GM23338 (cell line): Measurements from ENCODE around the gene ZNF775. TPM values are rescaled to one million over a fixed set of nuclear protein-coding genes. Genes with fewer than 3 reads are reported as not detected.

Source experiments
- ATAC-seq: fragments of 200-7000 bp; cut with Tn5 transposase; 3 replicates; pipeline ENCODE4 v1.9.1; 2020
- DNase-seq: peaks from one replicate; pipeline ENCODE4 v3.0.0-alpha.2; 2015; ENCODE audit warnings: low spot score
- H2AFZ ChIP-seq: fragments of 200-600 bp; sonication (generic); 2 replicates; pipeline ENCODE4 v1.8.0; 2016; ENCODE audit warnings: antibody characterized with exemption, mild to moderate bottlenecking, moderate library complexity
- H3F3A ChIP-seq: fragments of 200-600 bp; sonication (generic); replicated peaks from 2 replicates; pipeline ENCODE4 v1.8.0; 2017; ENCODE audit warnings: antibody characterized with exemption, mixed run types, low read depth
- H3K27ac ChIP-seq: fragments of 200-600 bp; sonication (generic); 2 replicates; pipeline ENCODE4 v1.6.1; 2016; ENCODE audit warnings: low read depth
- H3K27me3 ChIP-seq: fragments of 200-600 bp; sonication (generic); 2 replicates; pipeline ENCODE4 v1.8.0; 2016; ENCODE audit warnings: mild to moderate bottlenecking, mixed run types, moderate library complexity; ENCODE audit not compliant: insufficient read depth
- H3K36me3 ChIP-seq: fragments of 200-600 bp; sonication (generic); 2 replicates; pipeline ENCODE4 v1.8.0; 2016; ENCODE audit warnings: mild to moderate bottlenecking; ENCODE audit not compliant: insufficient read depth
- H3K4me1 ChIP-seq: fragments of 200-600 bp; sonication (generic); 2 replicates; pipeline ENCODE4 v1.8.0; 2016; ENCODE audit warnings: mild to moderate bottlenecking, moderate library complexity; ENCODE audit not compliant: insufficient read depth
- H3K4me2 ChIP-seq: fragments of 200-600 bp; sonication (generic); 2 replicates; pipeline ENCODE4 v1.7.1; 2017; ENCODE audit warnings: mixed run types
- H3K4me3 ChIP-seq: fragments of 200-600 bp; sonication (generic); 2 replicates; pipeline ENCODE4 v1.6.1; 2016; ENCODE audit warnings: mixed run types
- H3K79me2 ChIP-seq: fragments of 200-600 bp; sonication (generic); replicated peaks from 2 replicates; pipeline ENCODE4 v1.8.0; 2017; ENCODE audit warnings: mild to moderate bottlenecking; ENCODE audit not compliant: insufficient read depth
- H3K9me2 ChIP-seq: fragments of 200-600 bp; sonication (generic); 2 replicates; pipeline ENCODE4 v1.8.0; 2017; ENCODE audit not compliant: insufficient read depth
- H4K20me1 ChIP-seq: fragments of 200-600 bp; sonication (generic); replicated peaks from 2 replicates; pipeline ENCODE4 v1.8.0; 2017; ENCODE audit warnings: mild to moderate bottlenecking; ENCODE audit not compliant: insufficient read depth
- H3K27ac Mint-ChIP-seq: 2 replicates; pipeline ENCODE4 v1.8.0; 2020; ENCODE audit warnings: inconsistent platforms, mild to moderate bottlenecking, moderate library complexity, mixed read lengths
- H3K27me3 Mint-ChIP-seq: 3 replicates; pipeline ENCODE4 v1.8.0; 2022; ENCODE audit warnings: low read depth, mild to moderate bottlenecking, moderate library complexity, mixed read lengths, inconsistent platforms; ENCODE audit not compliant: insufficient read depth, poor library complexity
- H3K36me3 Mint-ChIP-seq: 3 replicates; pipeline ENCODE4 v1.8.0; 2021; ENCODE audit warnings: low read depth, mild to moderate bottlenecking, inconsistent platforms, moderate library complexity, mixed read lengths
- H3K4me1 Mint-ChIP-seq: 3 replicates; pipeline ENCODE4 v1.8.0; 2020; ENCODE audit warnings: mild to moderate bottlenecking, inconsistent platforms, mixed read lengths
- H3K4me3 Mint-ChIP-seq: 3 replicates; pipeline ENCODE4 v1.8.0; 2021; ENCODE audit warnings: moderate library complexity, mild to moderate bottlenecking, inconsistent platforms, mixed read lengths
- H3K9me3 Mint-ChIP-seq: 3 replicates; pipeline ENCODE4 v1.8.0; 2020; ENCODE audit warnings: moderate library complexity, mild to moderate bottlenecking, inconsistent platforms, mixed read lengths
- CREB1 ChIP-seq: fragments of 250-450 bp; sonication (Bioruptor Pico); IDR thresholded peaks from 2 replicates; pipeline ENCODE4 v1.5.0; 2020; ENCODE audit warnings: low read depth, mild to moderate bottlenecking, moderate library complexity
- CTCF ChIP-seq, 2 experiments: fragments of 200-600 bp in 1 of 2; sonication (generic) in 1 of 2; conservative IDR thresholded peaks; 2 replicates each; pipeline versions ENCODE4 v1.5.1 to v1.6.1; 2016 to 2017; ENCODE audit warnings: antibody characterized with exemption in 2 of 2, low read depth in 2 of 2, mild to moderate bottlenecking in 2 of 2, moderate library complexity in 1 of 2
- ETS1 ChIP-seq: IDR thresholded peaks from 2 replicates; pipeline ENCODE4 v1.6.1; 2016; ENCODE audit warnings: antibody characterized with exemption
- EZH2 ChIP-seq: fragments of 200-600 bp; sonication (generic); IDR thresholded peaks from one replicate; pipeline ENCODE4 v1.8.0; 2017; ENCODE audit warnings: antibody characterized with exemption, mild to moderate bottlenecking, low read depth; ENCODE audit not compliant: unreplicated experiment
- EZH2phosphoT487 ChIP-seq: fragments of 200-600 bp; sonication (generic); IDR thresholded peaks from one replicate; pipeline ENCODE4 v1.8.1; 2018; ENCODE audit warnings: antibody characterized with exemption; ENCODE audit not compliant: unreplicated experiment
- JUNB ChIP-seq: IDR thresholded peaks from one replicate; pipeline ENCODE4 v1.6.1; 2016; ENCODE audit warnings: antibody characterized with exemption; ENCODE audit not compliant: unreplicated experiment
- NANOG ChIP-seq: IDR thresholded peaks from 2 replicates; pipeline ENCODE4 v1.6.1; 2016; ENCODE audit warnings: antibody characterized with exemption, borderline replicate concordance
- POLR2AphosphoS5 ChIP-seq: IDR thresholded peaks from 2 replicates; pipeline ENCODE4 v1.6.1; 2016; ENCODE audit warnings: antibody characterized with exemption, low read depth
- REST ChIP-seq: IDR thresholded peaks from one replicate; pipeline ENCODE4 v1.6.1; 2018; ENCODE audit warnings: antibody characterized with exemption; ENCODE audit not compliant: unreplicated experiment
- STAT1 ChIP-seq: IDR thresholded peaks from one replicate; pipeline ENCODE4 v1.6.1; 2016; ENCODE audit warnings: antibody characterized with exemption; ENCODE audit not compliant: unreplicated experiment
- ZNF114 ChIP-seq: fragments of 250-450 bp; sonication (Bioruptor Pico); IDR thresholded peaks from 2 replicates; pipeline ENCODE4 v1.5.0; 2020; ENCODE audit warnings: mild to moderate bottlenecking, moderate library complexity
- ZNF331 ChIP-seq: fragments of 250-450 bp; sonication (Bioruptor Pico); IDR thresholded peaks from 2 replicates; pipeline ENCODE4 v1.5.0; 2020; ENCODE audit warnings: low read depth, mild to moderate bottlenecking, moderate library complexity
- ZNF462 ChIP-seq: fragments of 250-450 bp; sonication (Bioruptor Pico); IDR thresholded peaks from 2 replicates; pipeline ENCODE4 v1.5.0; 2020; ENCODE audit warnings: mild to moderate bottlenecking, moderate library complexity
- polyA plus RNA-seq: library from polyadenylated mRNA; unstranded; fragments of >200 nt; fragmentation: Nextera tagmentation; extraction: Ambion mirVana; gene quantifications from 2 replicates; pipeline ENCODE4 v1.2.1, GENCODE V29; 2016
- total RNA-seq: library from RNA; depleted of rRNA; stranded (reverse); fragments of >200 nt; shearing (Covaris generic); gene quantifications from 2 replicates; pipeline ENCODE4 v1.2.3, GENCODE V29; 2014

Gene ZNF775
- total and polyA plus RNA-seq, 2 experiments from 2014 or later, result 4.5 to 38.2 TPM

GRCh38 chr7:150374026-150374425 lies 5.1 kb upstream of the ZNF775 start:
- H3K36me3 ChIP-seq, result 0 out of 2 replicates have a peak, but pooled peaks cover 3% of the 10 kb centered on the region
- H3K4me3 ChIP-seq, result no peak overlapping the region
- H3K79me2 ChIP-seq, result peaks cover 39% of the 10 kb centered on the region
- no peak overlapping the region for H2AFZ ChIP-seq
- peaks cover 30% of the 10 kb centered on the region for H3K27me3 Mint-ChIP-seq
- DNase-seq (no peak), ATAC-seq (no peak)
- peaks cover 50% of the 10 kb centered on the region for H3K4me1 ChIP-seq
- H3F3A ChIP-seq, result peaks cover 43% of the 10 kb centered on the region
- H3K27ac ChIP-seq, result peak overlapping the region; percentile 97; the same call in 1 of the 2 replicates
- H3K4me2 ChIP-seq, result peak overlapping the region; percentile 51; the same call in 1 of the 2 replicates
- H3K27me3 ChIP-seq, result no peaks in the 10 kb centered on the region
- H3K4me1 Mint-ChIP-seq, result peaks cover 69% of the 10 kb centered on the region
- H3K27ac Mint-ChIP-seq, result peak overlapping the region; percentile 20
- no peak for TF ChIP-seq NANOG
- no peak for TF ChIP-seq POLR2AphosphoS5
- TF ChIP-seq JUNB, result no peak
- no peak for TF ChIP-seq ZNF114 (CRISPR knock-in tag)
- TF ChIP-seq CTCF (conservative IDR thresholded peaks at IDR 0.05; ENCODE audit: low read depth in 2 of 2), result no peak
- TF ChIP-seq EZH2phosphoT487, result no peak
- TF ChIP-seq ZNF331 (CRISPR knock-in tag), result no peak
- no peak for TF ChIP-seq STAT1
- no peak for TF ChIP-seq ZNF462 (CRISPR knock-in tag)
- TF ChIP-seq CREB1 (CRISPR knock-in tag), result no peak
- no peak for TF ChIP-seq EZH2
- no peak for TF ChIP-seq REST
- no peak for TF ChIP-seq ETS1
- H3K36me3 Mint-ChIP-seq, result peaks cover 56% of the 10 kb centered on the region
- no peak overlapping the region for H3K4me3 Mint-ChIP-seq
- no peaks in the 10 kb centered on the region for H3K9me2 ChIP-seq
- H3K9me3 Mint-ChIP-seq, result no peaks in the 10 kb centered on the region
- peaks cover 5% of the 10 kb centered on the region for H4K20me1 ChIP-seq
